PC-9 (cell line): ENCODE data around the gene GTPBP3.

Source experiments
- CTCF ChIP-seq: fragments of 200-600 bp; sonication (generic); conservative IDR thresholded peaks from 2 replicates; pipeline ENCODE4 v1.6.1; 2017; ENCODE audit warnings: mixed run types, antibody characterized with exemption, mild to moderate bottlenecking, moderate library complexity
- EZH2 ChIP-seq: fragments of 200-600 bp; sonication (generic); IDR thresholded peaks from 2 replicates; pipeline ENCODE4 v1.8.0; 2017; ENCODE audit warnings: antibody characterized with exemption, low read depth

- TF ChIP-seq EZH2: no peak
- no peak for TF ChIP-seq CTCF
These were observed 12.2 kb upstream of the GTPBP3 start for GRCh38 chr19:17325133-17325532.
